Activated naive CD4-positive, alpha-beta T cell treated with anti-CD3 and anti-CD28 coated beads, Interleukin-2, amount 50 U/mL, for 72 hours (primary cell): ENCODE measurements around the gene RXFP3. TPM values are rescaled to one million over a fixed set of nuclear protein-coding genes. Genes with fewer than 3 reads are reported as not detected.
A peak's percentile ranks its signal among the peaks of the same experiment; 100 is the strongest.
"Not testable (repeated sequence)": the region's sequence is repeated elsewhere in the genome, so short reads cannot be mapped to it uniquely, and the experiment has no call there.

Source experiments
- ATAC-seq, 2 donors: fragments of 150-1000 bp; cut with Tn5 transposase; 2 replicates each; pipeline ENCODE4 v1.10.0; 2021; ENCODE audit warnings: mild to moderate bottlenecking in 2 of 2, moderate library complexity in 2 of 2
- DNase-seq, 2 donors: peaks; one replicate each; pipeline ENCODE4 v3.0.0; 2021 to 2022; ENCODE audit warnings: low spot score in 2 of 2
- H3K27ac Mint-ChIP-seq, 2 donors: one replicate each; pipeline ENCODE4 v1.8.0; 2022; ENCODE audit warnings: mild to moderate bottlenecking in 2 of 2, mixed read lengths in 2 of 2
- H3K36me3 Mint-ChIP-seq, 2 donors: one replicate each; pipeline ENCODE4 v1.8.0; 2022; ENCODE audit warnings: mixed read lengths in 2 of 2
- H3K9me3 Mint-ChIP-seq, 2 donors: one replicate each; pipeline ENCODE4 v1.8.0; 2022; ENCODE audit warnings: mixed read lengths in 2 of 2
- total RNA-seq, 2 donors: library from RNA; stranded (reverse); gene quantifications; one replicate each; pipeline ENCODE4 v1.2.3, GENCODE V29; 2022

RXFP3 gene, protein sequence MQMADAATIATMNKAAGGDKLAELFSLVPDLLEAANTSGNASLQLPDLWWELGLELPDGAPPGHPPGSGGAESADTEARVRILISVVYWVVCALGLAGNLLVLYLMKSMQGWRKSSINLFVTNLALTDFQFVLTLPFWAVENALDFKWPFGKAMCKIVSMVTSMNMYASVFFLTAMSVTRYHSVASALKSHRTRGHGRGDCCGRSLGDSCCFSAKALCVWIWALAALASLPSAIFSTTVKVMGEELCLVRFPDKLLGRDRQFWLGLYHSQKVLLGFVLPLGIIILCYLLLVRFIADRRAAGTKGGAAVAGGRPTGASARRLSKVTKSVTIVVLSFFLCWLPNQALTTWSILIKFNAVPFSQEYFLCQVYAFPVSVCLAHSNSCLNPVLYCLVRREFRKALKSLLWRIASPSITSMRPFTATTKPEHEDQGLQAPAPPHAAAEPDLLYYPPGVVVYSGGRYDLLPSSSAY
- not detected for total RNA-seq

DNA sequence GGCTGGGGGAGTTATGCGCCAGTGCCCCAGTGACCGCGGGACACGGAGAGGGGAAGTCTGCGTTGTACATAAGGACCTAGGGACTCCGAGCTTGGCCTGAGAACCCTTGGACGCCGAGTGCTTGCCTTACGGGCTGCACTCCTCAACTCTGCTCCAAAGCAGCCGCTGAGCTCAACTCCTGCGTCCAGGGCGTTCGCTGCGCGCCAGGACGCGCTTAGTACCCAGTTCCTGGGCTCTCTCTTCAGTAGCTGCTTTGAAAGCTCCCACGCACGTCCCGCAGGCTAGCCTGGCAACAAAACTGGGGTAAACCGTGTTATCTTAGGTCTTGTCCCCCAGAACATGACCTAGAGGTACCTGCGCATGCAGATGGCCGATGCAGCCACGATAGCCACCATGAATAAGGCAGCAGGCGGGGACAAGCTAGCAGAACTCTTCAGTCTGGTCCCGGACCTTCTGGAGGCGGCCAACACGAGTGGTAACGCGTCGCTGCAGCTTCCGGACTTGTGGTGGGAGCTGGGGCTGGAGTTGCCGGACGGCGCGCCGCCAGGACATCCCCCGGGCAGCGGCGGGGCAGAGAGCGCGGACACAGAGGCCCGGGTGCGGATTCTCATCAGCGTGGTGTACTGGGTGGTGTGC lies at the start of gene RXFP3:
TSS of gene RXFP3 (plus strand) at position 6 of the 636 bp plus-strand sequence. CDS start at position 361, 355 bp downstream.
- no peaks in the 10 kb centered on the region for H3K36me3 Mint-ChIP-seq
- ATAC-seq = peak in 1 of 2 donors; percentile 26
- H3K27ac Mint-ChIP-seq = no peak within 1 kb of the TSS
- no peaks in the 10 kb centered on the region for H3K9me3 Mint-ChIP-seq
- no peak for DNase-seq

DNA sequence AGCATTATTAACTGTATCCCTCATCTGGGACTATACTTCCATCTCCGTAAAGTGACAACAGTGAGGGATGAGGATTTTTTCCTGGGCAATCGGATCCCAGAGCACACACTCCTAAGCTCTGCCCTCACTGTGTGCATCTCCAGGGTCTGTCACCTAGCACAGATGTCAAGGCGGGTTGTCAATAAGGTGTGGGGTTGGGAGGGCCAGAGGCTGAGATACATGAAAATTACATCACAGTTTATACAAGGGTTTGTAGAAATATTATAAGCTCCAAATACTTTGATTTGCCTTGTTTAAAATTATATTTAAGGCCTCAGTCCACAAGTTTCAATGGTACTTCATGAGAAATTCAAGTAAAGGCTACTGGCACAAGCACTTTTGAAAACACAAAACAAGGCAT lies 48.9 kb upstream of the RXFP3 start:
- no peak overlapping the region for H3K27ac Mint-ChIP-seq
- no peaks in the 10 kb centered on the region for H3K36me3 Mint-ChIP-seq
- ATAC-seq (no peak), DNase-seq (no peak)
- H3K9me3 Mint-ChIP-seq = no peaks in the 10 kb centered on the region

DNA sequence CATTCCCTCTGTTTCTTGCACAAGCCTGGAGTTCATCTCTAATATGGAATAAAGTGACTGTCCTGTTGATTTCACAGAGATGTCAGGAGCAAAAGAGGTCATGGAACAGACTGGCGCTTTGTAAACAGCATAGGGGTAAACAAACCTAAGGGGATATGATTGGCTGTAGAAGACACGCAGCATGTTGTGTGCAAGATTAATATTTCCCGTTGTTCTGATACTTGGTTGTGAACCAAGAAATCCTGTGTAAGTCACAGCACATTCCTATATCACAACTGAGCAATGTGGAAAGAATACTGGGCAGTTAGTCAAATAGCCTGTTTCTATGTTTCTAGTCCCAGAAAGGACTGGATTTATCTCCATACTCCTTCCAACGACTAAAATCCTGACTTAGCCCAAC lies 47.6 kb upstream of the RXFP3 start:
- DNase-seq (no peak), ATAC-seq (no peak)
- Mint-ChIP-seq H3K9me3 (no peaks in the 10 kb centered on the region), H3K27ac (no peak overlapping the region), H3K36me3 (peaks cover 0 to under 1% of the 10 kb centered on the region in 2 donors)

DNA sequence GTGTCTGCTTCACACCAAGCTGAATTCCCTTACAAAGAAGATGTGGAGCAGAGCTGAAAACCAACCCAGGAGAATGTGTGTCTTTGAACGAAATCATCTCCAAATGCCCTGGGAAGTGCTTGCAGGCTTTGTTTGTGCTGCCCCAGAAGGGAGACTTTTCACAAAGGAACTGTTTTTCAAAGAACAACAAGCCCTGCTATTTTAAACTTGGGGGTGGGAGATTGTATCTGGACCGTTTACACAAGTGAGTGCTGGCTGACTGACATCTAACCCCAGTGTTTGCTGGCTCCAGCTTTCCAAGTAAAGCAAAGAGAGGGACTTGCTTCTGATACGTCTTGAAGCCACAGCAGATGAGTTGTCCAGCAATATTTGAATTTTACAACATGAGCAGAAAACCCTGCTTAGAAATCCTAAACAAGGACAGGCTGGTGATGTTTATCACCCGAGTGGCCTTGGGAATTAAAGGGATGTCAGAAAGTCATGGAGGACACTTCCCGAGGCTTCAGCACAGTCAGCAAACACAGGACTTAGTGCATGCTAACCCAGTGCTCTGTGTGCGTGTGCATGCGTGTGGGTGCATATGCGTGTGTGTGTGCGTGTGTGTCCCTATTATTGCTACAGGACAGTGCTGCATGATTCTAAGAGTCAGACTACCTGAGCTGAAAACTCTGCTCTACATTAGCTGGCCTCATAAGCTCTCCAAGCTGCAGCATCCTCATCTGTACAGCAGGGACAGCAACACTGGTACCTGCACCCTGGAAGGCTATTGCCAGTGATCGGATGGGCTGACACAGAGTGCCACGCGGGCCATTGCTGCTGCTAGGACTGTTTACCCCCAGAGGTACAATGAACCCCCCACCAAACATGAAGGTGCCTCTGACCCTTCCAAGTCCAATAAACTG lies 45.8 kb upstream of the RXFP3 start:
- Mint-ChIP-seq H3K9me3 (no peaks in the 10 kb centered on the region), H3K27ac (no peak overlapping the region), H3K36me3 (peaks cover 0 to 9% of the 10 kb centered on the region in 2 donors)
- DNase-seq = no peak
- no peak for ATAC-seq

DNA sequence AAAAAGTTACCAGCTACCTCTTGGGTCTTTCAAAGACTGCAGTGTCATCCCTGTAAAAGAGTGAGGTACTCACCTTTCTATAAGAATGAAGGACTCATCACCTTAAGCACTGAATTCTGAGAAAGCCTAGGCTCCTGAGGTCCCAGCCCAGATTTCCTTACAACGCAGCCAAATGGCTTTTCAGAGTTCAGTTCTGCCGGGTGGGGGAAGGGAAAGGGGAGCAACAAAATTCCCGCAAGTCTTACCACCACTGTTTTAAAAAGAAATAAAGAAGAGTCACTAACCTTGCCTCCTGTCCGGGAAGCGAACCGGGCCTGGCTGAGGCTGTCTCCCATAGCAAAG lies 44.8 kb upstream of the RXFP3 start:
- no peak overlapping the region for H3K27ac Mint-ChIP-seq
- no peak for ATAC-seq

DNA sequence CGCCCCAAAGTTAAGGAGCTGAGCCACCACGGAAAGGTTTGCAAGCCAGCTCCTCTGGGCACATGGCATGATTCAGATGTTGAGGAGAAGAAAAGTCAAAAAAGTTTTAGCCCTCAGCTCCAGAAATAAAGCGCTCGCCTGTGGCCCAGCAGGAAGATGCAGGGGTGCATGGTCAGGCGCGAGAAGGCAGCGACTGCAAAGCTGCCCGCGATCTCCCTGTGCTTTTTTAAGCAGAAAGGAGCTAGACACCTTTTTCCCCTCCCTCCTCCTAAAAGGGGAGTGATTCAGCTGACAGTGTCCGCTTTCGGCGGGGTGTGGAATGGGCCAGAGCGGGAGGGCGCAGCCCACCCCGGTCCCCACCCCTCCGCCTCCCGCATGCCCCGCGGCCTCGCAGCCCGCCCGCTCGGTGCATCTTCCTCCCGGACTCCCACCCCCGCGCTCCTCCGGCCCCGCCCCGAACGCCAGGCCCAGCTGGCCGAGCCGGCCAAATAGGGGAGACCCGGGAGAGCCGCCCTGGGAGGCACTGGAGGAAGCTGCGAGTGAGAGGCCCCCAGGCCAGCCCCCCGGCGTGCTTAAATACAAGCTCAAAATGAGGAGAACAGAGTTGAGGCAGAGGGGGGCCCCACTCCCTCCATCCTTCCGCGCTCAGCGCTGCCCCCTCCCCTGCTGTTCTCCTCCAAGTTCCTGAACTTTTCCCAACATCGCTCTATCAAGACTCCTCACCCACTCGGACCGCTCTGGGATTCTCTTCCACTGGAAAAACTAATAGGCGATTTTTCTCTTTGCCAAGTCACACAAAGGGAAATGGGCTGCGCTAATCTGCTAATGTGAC lies 44.2 kb upstream of the RXFP3 start, which contains the start of gene ADAMTS12:
TSS of gene ADAMTS12 (minus strand) at position 203 of the 832 bp plus-strand sequence. CDS start at position 69, 134 bp downstream.
- DNase-seq = no peak
- Mint-ChIP-seq H3K9me3 (peaks cover 0 to 6% of the 10 kb centered on the region in 2 donors), H3K36me3 (peaks cover 0 to 9% of the 10 kb centered on the region in 2 donors), H3K27ac (no peak within 1 kb of the TSS)
- no peak for ATAC-seq

More for the DNA sequence above, 44.8 kb upstream of the RXFP3 start:
- Mint-ChIP-seq H3K9me3 (no peaks in the 10 kb centered on the region), H3K36me3 (peaks cover 0 to 9% of the 10 kb centered on the region in 2 donors)
- DNase-seq = no peak

DNA sequence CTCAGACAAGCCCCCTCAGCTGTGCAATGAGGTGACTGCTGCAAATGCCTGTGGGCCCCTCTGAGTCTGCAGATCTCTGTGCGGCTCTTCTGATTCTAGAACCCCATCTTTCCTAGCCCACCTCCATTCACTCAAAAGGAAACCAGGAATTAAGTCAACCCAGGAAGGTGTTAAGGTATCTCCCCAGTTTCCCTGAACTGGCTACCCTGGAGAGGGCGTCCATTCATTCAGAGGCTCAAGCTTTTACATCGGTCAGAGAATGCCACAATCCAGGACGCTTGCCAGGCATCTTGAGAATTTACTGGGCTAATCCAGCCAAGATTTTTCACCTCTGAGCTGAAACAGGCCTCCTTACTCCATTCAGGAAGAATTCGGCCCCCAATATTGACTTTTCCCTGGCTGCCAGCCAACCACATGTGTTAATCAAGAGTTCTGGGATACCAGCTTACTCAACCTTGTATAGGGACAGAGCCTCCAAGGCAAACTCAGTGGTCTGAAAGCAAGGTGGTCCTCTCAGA lies 43.5 kb upstream of the RXFP3 start:
- ATAC-seq (no peak), DNase-seq (no peak)
- H3K9me3 Mint-ChIP-seq = peaks cover 0 to 6% of the 10 kb centered on the region in 2 donors
- H3K36me3 Mint-ChIP-seq = peaks cover 0 to 9% of the 10 kb centered on the region in 2 donors
- H3K27ac Mint-ChIP-seq = no peak overlapping the region

DNA sequence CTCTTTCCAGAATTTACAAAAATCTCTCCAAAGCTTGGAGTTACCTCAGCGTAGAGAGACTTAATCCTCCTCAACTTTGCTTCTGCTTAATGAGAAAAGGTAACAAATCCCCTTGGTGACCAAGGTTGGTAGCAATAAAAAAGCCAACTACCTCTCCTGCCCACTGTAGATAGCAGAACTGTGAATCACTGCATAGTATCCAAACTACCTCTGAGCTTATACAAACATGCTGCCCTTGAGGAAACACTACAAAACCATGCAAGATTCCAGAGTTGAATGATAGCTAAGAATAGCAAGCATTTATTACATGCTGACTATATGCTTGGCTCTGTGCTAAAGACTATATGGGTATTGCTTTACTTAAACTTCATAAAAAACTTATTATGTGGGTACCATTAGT lies 41.6 kb upstream of the RXFP3 start:
- DNase-seq (no peak), ATAC-seq (no peak)
- H3K27ac Mint-ChIP-seq = no peak overlapping the region
- H3K36me3 Mint-ChIP-seq = peaks cover 0 to 9% of the 10 kb centered on the region in 2 donors
- peaks cover 0 to 6% of the 10 kb centered on the region in 2 donors for H3K9me3 Mint-ChIP-seq

DNA sequence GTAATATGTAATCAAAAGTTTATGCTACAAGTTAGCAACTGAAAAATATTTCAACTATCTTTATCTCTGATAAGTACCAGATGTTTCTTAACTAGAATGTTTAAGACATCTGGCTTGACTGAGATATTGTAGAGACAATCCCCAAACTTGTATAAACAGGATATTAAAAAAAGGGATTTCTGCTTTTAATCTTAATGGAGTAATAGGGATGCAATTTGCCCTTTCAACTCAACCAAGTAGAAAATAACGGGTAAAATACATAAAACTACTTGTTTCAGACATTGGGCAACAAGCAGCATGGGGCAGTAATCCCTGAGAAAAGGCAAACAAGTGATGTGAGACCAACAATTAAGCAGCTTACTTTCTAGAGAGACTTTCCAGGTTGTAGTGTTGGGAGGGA lies 35.0 kb upstream of the RXFP3 start:
- ATAC-seq (no peak), DNase-seq (no peak)
- H3K9me3 Mint-ChIP-seq = peaks cover 11 to 17% of the 10 kb centered on the region in 2 donors

DNA sequence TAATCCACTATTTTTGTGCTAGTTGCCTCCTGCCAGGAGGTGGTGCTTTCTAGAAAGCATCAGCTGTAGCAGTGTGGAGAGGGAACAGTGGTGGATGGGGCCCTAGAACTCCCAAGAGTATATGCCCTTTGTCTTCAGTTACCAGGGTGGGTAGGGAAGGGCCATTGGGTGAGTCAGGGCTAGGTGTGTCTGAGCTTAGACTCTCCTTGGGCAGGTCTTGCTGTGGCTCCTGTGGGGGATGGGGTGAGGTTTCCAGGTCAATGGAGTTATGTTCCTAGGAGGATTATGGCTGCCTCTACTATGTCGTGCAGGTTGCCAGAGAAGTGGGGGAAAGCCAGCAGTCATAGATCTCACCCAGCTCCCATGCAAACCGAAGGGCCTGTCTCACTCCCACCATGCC lies 33.1 kb upstream of the RXFP3 start:
- no peak overlapping the region for H3K27ac Mint-ChIP-seq
- ATAC-seq = no peak

More for the DNA sequence above, 35.0 kb upstream of the RXFP3 start:
- Mint-ChIP-seq H3K36me3 (peaks cover 5 to 13% of the 10 kb centered on the region in 2 donors), H3K27ac (no peak overlapping the region)

DNA sequence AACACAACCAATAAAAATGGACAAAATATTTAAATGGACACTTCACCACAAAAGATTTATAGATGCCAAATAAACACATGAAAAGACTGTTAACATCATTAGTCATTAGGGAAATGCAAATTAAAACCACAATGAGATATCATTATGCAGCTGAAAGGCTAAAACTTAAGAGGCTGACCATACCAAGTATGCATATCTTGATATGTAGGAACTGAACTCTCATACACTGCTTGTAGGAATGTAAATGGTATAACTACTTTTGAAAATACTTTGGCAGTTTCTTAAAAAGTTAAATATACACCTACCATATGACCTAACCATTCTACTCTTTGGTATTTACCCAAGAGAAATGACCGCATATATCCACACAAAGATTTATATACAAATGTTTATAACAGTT lies 30.8 kb upstream of the RXFP3 start:
- Mint-ChIP-seq H3K36me3 (peaks cover 12 to 26% of the 10 kb centered on the region in 2 donors), H3K9me3 (peaks cover 11 to 25% of the 10 kb centered on the region in 2 donors), H3K27ac (no peak overlapping the region)
- ATAC-seq = no peak
- DNase-seq = no peak

More for the DNA sequence above, 33.1 kb upstream of the RXFP3 start:
- Mint-ChIP-seq H3K36me3 (peaks cover 12 to 21% of the 10 kb centered on the region in 2 donors), H3K9me3 (peaks cover 11 to 21% of the 10 kb centered on the region in 2 donors)
- no peak for DNase-seq

DNA sequence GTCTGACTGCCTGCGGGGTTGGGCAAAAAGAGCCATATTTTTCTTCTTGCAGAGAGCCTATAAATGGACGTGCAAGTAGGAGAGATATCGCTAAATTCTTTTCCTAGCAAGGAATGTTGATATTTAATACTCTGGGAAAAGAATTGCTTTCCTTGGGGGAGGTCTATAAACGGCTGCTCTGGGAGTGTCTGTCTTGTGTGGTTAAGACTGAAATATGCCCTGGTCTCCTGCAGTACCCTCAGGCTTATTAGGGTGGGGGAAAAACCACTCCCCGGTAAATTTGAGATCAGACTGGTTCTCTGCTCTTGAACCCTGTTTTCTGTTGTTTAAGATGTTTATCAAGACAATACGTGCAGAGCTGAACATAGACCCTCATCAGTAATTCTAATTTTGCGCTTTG lies 29.9 kb upstream of the RXFP3 start:
- peaks cover 11 to 25% of the 10 kb centered on the region in 2 donors for H3K9me3 Mint-ChIP-seq
- DNase-seq, ATAC-seq, H3K27ac Mint-ChIP-seq: not testable (repeated sequence)
- H3K36me3 Mint-ChIP-seq = peaks cover 12 to 26% of the 10 kb centered on the region in 2 donors

DNA sequence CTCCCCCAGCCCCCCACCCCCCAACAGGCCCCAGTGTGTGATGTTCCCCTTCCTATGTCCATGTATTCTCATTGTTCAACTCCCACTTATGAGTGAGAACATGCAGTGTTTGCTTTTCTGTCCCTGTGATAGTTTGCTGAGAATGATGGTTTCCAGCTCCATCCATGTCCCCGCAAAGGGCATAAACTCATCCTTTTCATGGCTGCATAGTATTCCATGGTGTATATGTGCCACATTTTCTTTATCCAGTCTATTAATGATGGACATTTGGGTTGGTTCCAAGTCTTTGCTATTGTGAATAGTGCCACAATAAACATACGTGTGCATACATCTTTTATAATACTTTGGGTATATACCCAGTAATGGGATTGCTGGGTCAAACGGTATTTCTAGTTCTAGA lies 21.3 kb upstream of the RXFP3 start:
- Mint-ChIP-seq H3K36me3 (peaks cover 0 to 25% of the 10 kb centered on the region in 2 donors), H3K9me3 (peaks cover 28 to 35% of the 10 kb centered on the region in 2 donors)
- not testable (repeated sequence) for ATAC-seq, DNase-seq, H3K27ac Mint-ChIP-seq

DNA sequence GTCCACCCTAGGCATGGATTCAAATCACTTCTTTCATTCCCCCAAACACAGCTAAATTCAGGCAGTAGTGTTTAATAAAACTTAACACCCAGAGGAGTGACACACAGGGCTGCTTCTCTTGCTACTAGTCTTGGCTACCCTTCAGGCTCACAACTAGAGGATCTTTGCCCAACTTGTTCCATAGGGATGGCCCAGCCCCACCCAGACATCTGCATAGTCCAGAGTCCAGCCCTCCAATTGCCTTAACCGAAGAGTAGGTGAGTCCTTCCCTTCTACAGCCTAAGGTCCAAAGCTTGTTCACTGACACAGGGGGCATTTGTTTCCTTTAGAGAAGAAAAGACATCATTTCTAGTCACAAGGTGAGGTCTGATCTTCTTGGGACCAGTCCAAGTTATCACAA lies 15.2 kb upstream of the RXFP3 start:
- DNase-seq (no peak), ATAC-seq (no peak)
- Mint-ChIP-seq H3K36me3 (peaks cover 0 to 17% of the 10 kb centered on the region in 2 donors), H3K27ac (no peak overlapping the region), H3K9me3 (peaks cover 19 to 22% of the 10 kb centered on the region in 2 donors)

DNA sequence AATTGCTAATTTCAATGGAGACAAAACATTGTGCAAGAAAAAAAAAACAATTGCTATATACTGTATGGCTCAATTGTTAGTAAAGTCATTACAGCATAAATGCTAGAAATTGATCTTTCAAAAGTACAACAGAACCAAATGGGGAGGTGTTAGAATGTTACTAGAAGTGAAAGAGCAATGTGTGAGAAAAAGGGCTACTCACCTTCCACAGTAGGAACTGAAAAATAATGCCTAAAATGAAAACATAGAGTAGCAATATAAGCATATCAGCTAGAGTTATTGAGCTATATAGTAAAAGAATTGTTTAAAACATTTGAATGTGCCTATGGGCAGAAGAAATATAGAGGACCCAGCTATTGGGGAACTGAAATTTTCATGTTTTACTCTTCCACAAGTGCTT lies 10.9 kb upstream of the RXFP3 start:
- ATAC-seq (no peak), DNase-seq (no peak)
- Mint-ChIP-seq H3K27ac (no peak overlapping the region), H3K9me3 (no peaks in the 10 kb centered on the region), H3K36me3 (no peaks in the 10 kb centered on the region)
